Loucy (cell line): ENCODE data around the gene MICAL2.

ENCODE experiments used
- H2AFZ ChIP-seq: fragments of 200-600 bp; sonication (generic); 2 replicates; pipeline ENCODE4 v1.6.0; 2016; ENCODE audit warnings: antibody characterized with exemption, mild to moderate bottlenecking, low read length, moderate library complexity
- H3F3A ChIP-seq: fragments of 200-600 bp; 2 replicates; pipeline ENCODE4 v1.6.0; 2016; ENCODE audit warnings: antibody characterized with exemption, low read depth, mild to moderate bottlenecking
- H3K27me3 ChIP-seq: fragments of 200-600 bp; sonication (generic); 2 replicates; pipeline ENCODE4 v1.6.1; 2014; ENCODE audit warnings: low read length, mild to moderate bottlenecking; ENCODE audit not compliant: insufficient read depth, poor library complexity, severe bottlenecking
- H3K36me3 ChIP-seq: fragments of 200-600 bp; sonication (generic); 2 replicates; pipeline ENCODE4 v1.6.1; 2016; ENCODE audit warnings: low read length; ENCODE audit not compliant: insufficient read depth
- H3K4me1 ChIP-seq: fragments of 200-600 bp; sonication (generic); 2 replicates; pipeline ENCODE4 v1.5.1; 2014; ENCODE audit warnings: low read length, mild to moderate bottlenecking; ENCODE audit not compliant: insufficient read depth, poor library complexity, severe bottlenecking
- H3K4me2 ChIP-seq: fragments of 200-600 bp; sonication (generic); 2 replicates; pipeline ENCODE4 v1.6.0; 2014; ENCODE audit warnings: antibody characterized with exemption, low read length, low read depth, mild to moderate bottlenecking; ENCODE audit not compliant: poor library complexity, severe bottlenecking
- H3K4me3 ChIP-seq: fragments of 200-600 bp; sonication (generic); 2 replicates; pipeline ENCODE4 v1.5.1; 2014; ENCODE audit warnings: low read length, mild to moderate bottlenecking, mixed read lengths; ENCODE audit not compliant: poor library complexity, severe bottlenecking
- H3K79me2 ChIP-seq: fragments of 200-600 bp; sonication (generic); 2 replicates; pipeline ENCODE4 v1.6.1; 2014; ENCODE audit warnings: low read length; ENCODE audit not compliant: insufficient read depth
- H3K9ac ChIP-seq: fragments of 200-600 bp; sonication (generic); 2 replicates; pipeline ENCODE4 v1.6.0; 2014; ENCODE audit warnings: mild to moderate bottlenecking, low read depth, low read length, moderate library complexity; ENCODE audit not compliant: poor library complexity, severe bottlenecking
- H3K9me2 ChIP-seq: fragments of 200-600 bp; sonication (generic); replicated peaks from 2 replicates; pipeline ENCODE4 v1.6.1; 2016; ENCODE audit warnings: low read depth, low read length, mixed read lengths
- H3K9me3 ChIP-seq: fragments of 200-600 bp; sonication (generic); 2 replicates; pipeline ENCODE4 v1.6.1; 2014; ENCODE audit warnings: mild to moderate bottlenecking, antibody characterized with exemption, low read length, low read depth; ENCODE audit not compliant: insufficient read depth
- H4K20me1 ChIP-seq: fragments of 200-600 bp; sonication (generic); 2 replicates; pipeline ENCODE4 v1.6.0; 2014; ENCODE audit warnings: antibody characterized with exemption, low read length, mild to moderate bottlenecking; ENCODE audit not compliant: insufficient read depth, poor library complexity, severe bottlenecking
- EZH2phosphoT487 ChIP-seq: fragments of 200-600 bp; IDR thresholded peaks from 2 replicates; pipeline ENCODE4 v1.6.1; 2018; ENCODE audit warnings: antibody characterized with exemption, mild to moderate bottlenecking, moderate library complexity, borderline replicate concordance
- TF ChIP-seq, protein P1 (sequence below): fragments of 200-600 bp; sonication (generic); conservative IDR thresholded peaks from 2 replicates; pipeline ENCODE4 v1.5.1; 2014; ENCODE audit warnings: mild to moderate bottlenecking, antibody characterized with exemption, low read length

The MICAL2 gene

DNA sequence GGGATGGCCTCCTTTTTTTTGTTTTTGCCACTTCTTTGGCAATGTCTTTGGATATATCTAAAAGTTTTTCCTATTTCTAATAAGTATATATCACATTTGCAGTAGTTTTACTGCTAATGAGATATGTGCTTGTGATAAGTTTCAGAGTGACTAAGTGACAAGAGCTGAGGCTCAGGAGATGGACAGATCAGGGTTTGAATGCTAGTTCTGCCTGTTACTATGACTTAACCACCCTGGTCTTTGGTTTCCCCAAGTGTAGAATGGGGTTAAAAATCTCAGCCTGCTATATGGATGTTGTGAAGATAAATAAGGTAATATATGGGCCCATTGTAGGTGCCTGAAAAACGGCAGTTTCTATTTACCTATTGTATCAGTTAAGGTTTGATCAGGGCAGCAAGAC, 9.1 kb upstream of the MICAL2 start:
- Histone ChIP-seq H3K4me3 (no peak overlapping the region), H3K36me3 (no peaks in the 10 kb centered on the region), H3K9me2 (no peaks in the 10 kb centered on the region), H3K4me1 (peaks cover 48% of the 10 kb centered on the region), H3F3A (no peaks in the 10 kb centered on the region), H4K20me1 (no peaks in the 10 kb centered on the region), H3K9me3 (no peaks in the 10 kb centered on the region), H3K9ac (no peak overlapping the region), H3K27me3 (no peaks in the 10 kb centered on the region), H2AFZ (no peak overlapping the region), H3K4me2 (no peak overlapping the region), H3K79me2 (no peaks in the 10 kb centered on the region)
- no peak for TF ChIP-seq EZH2phosphoT487
- TF ChIP-seq, protein P1, sequence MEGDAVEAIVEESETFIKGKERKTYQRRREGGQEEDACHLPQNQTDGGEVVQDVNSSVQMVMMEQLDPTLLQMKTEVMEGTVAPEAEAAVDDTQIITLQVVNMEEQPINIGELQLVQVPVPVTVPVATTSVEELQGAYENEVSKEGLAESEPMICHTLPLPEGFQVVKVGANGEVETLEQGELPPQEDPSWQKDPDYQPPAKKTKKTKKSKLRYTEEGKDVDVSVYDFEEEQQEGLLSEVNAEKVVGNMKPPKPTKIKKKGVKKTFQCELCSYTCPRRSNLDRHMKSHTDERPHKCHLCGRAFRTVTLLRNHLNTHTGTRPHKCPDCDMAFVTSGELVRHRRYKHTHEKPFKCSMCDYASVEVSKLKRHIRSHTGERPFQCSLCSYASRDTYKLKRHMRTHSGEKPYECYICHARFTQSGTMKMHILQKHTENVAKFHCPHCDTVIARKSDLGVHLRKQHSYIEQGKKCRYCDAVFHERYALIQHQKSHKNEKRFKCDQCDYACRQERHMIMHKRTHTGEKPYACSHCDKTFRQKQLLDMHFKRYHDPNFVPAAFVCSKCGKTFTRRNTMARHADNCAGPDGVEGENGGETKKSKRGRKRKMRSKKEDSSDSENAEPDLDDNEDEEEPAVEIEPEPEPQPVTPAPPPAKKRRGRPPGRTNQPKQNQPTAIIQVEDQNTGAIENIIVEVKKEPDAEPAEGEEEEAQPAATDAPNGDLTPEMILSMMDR = no peak

DNA sequence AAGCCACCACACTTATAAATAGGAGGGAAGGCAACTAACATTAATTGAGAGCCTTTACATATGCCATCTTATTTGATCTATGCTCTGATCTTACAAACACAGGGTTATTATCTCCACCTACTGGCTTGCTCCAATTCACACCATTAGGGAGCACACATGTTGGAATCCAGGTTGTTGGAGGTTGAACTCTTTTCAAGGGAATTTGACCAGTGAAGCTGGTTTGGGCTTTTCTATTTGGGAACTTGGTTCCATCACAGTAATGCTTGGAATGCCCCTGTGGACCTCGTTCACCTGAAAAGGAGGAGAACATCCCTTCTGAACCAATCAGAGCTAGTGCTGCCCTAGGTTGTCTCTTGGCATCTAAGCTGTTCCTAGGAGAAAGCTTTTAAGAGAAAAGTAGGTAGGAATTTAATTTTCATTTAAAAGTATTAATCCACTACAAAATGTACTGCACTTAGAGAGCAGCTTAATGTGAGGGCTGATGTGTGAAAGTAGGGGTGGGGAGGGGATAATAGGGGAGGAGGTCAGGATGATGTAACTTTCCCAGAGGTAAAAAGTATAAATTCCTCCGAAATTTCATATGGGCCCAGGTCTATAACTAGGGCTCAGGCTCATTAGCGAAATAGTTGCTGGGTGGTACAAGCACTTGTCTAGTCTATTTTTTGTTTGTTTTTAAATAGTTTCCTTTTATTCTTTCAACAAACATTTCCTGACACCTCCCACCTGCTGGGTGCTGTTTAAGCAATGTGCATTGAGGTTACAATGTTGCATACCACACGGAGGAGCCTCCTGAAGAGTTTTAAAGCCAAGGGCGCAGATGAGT, 7.6 kb upstream of the MICAL2 start:
- Histone ChIP-seq H2AFZ (peak overlapping the region; percentile 8; the same call in 1 of the 2 replicates), H3F3A (no peaks in the 10 kb centered on the region), H3K27me3 (no peaks in the 10 kb centered on the region), H3K9me3 (no peaks in the 10 kb centered on the region), H3K36me3 (no peaks in the 10 kb centered on the region), H3K9ac (no peak overlapping the region), H4K20me1 (no peaks in the 10 kb centered on the region), H3K4me3 (no peak overlapping the region), H3K4me1 (peaks cover 47% of the 10 kb centered on the region), H3K79me2 (no peaks in the 10 kb centered on the region), H3K4me2 (no peak overlapping the region), H3K9me2 (no peaks in the 10 kb centered on the region)
- TF ChIP-seq, protein P1 = peak; percentile 56
- no peak for TF ChIP-seq EZH2phosphoT487

DNA sequence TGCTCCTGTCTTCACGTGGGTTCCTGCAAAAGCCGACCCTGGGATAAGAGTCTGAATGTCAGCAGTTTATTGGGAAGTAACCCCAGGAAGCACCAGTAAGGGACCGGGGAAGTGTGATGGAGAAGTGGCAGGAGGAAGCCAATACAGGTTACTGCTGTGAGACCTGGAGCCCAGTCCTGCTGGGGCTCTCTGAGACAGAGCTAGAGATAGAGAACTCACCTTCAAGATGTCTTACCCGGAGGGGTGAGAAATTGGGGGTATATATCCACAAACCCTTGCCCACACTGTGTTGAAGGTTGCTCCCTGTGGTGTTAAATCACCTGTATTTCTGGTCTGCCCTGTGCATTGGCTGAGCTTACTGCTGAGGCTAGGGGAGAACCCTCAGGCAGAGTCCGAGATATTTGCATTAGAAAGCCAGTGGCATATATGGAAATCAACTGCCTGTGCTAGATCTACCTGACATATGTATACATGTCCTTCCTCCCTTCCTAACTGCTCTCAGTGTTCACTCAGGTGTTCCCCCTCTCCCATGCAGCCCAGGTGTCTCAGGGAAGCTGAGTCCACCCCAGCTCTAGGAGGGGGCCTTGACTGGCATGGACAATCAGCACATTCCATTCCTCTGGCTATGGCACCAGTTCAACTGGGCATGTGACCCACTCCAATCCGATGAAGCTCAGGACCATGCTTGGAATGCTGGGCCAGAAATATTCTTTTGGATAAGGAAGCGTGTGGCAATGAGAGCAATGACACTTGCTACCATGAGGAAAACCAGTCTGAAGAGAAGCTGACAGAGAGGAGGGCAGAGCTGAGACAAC, 6.8 kb upstream of the MICAL2 start:
- no peaks in the 10 kb centered on the region for H3K9me2 ChIP-seq
- no peak overlapping the region for H3K4me2 ChIP-seq
- H3K9ac ChIP-seq = no peak overlapping the region
- H3K27me3 ChIP-seq = no peaks in the 10 kb centered on the region
- H2AFZ ChIP-seq = no peak overlapping the region
- no peaks in the 10 kb centered on the region for H3K9me3 ChIP-seq
- TF ChIP-seq, protein P1 = no peak
- TF ChIP-seq EZH2phosphoT487 = no peak
- no peaks in the 10 kb centered on the region for H3K79me2 ChIP-seq
- H3K36me3 ChIP-seq = no peaks in the 10 kb centered on the region
- no peak overlapping the region for H3K4me3 ChIP-seq
- no peaks in the 10 kb centered on the region for H4K20me1 ChIP-seq
- no peaks in the 10 kb centered on the region for H3F3A ChIP-seq
- peaks cover 41% of the 10 kb centered on the region for H3K4me1 ChIP-seq
